GM19324 (cell line): ENCODE measurements around the gene SLC2A4RG.

ENCODE experiments used
- ATAC-seq: cut with Tn5 transposase; IDR thresholded peaks from one replicate; pipeline ENCODE4 v1.9.1; 2021; ENCODE audit warnings: mild to moderate bottlenecking, moderate library complexity; ENCODE audit not compliant: unreplicated experiment, low FRiP score

SLC2A4RG gene

DNA sequence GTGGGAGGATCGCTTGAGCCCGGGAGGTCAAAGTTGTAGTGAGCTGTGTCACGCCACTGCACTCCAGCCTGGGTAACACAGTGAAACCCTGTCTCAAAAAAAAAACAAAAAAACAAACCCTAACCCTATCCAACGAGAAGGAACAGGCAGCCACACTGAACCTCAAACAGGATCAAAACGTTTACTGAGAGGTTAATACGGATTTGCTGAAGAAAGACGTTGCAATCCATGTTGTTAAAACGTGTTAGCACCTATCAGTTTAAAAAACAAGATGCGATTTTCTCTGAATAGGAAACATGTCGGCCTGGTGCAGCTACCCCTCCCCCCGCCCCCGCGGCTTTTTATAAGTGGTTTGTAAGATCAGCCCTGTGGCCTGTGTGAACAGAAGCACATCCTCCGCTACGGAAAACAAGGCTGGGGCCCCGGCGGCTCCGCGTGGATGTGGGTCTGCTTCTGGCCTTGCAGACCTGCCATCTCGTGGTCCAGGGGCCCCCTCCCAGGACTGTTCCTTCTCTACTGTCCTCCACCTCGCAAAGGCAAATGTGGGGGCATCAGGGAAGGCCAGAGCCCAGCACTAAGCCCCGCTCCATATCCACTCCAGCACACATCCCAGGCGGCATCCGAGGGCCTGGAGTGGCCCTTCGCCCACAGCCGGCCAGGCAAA, 11.4 kb downstream of the SLC2A4RG start:
- ATAC-seq: no peak

DNA sequence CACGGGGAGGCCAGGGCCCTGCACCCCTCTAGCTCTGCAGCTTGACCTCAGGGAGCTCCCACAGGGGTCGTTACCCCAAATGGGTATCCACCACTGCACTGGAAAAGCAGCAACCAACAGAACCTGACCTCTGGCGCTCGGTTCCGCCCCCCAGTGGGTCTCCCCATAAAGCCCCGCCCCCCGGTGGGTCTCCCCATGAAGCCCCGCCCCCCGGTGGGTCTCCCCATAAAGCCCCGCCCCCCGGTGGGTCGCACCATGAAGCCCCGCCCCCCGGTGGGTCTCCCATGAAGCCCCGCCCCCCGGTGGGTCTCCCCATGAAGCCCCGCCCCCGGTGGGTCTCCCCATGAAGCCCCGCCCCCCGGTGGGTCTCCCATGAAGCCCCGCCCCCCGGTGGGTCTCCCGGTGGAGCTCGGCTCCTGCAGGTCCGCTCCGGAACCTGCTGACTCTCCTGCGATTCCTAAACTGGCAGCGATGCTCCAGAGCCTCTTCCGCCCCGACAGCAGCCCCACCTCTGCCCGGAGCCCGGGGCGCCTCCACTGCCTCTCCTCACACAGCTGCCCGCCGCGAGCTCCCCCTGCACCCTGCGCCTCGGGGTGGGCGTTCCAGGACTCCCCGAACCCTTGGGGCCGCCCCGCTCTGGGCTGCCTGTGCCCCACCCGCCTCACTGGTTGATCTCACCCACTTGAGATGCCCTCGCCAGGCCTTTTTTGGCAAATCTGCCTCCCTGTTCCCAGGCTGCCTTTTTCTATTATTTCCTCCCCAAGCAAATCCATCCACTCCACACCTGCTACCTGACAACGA, 12.1 kb downstream of the SLC2A4RG start:
- ATAC-seq: no peak

DNA sequence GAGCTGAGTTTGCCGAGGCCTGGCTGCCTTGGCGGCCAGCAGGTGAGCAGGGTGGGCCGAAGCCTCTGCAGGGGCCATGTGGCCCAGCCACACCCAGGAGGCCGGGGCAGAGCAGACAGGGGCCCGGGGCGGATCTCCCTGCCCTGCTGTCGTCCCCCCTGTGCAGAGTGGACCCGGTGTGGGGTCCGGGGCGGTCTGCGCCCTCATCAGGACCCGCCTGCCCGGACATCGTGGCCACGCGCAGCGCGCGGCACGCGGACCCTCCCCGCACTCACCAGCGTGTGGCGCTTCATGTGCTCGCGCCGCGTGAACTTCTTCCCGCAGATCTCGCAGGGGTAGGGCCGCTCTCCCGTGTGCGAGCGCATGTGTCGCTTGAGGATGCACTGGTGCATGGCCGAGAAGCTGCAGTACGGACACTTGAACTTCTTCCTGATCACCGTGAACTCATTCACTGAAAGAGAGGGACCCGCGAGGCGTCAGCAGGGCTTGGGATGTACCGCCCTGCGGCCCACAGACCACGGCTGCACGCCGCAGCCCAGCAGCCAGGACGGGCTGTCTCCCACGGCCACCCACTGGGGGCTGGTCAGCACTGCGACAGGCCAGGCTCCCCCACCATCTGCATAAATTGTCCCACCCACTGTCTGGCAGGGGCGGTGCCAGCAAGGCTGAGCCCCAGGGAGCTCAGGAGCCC, 13.0 kb downstream of the SLC2A4RG start:
- no peak for ATAC-seq

DNA sequence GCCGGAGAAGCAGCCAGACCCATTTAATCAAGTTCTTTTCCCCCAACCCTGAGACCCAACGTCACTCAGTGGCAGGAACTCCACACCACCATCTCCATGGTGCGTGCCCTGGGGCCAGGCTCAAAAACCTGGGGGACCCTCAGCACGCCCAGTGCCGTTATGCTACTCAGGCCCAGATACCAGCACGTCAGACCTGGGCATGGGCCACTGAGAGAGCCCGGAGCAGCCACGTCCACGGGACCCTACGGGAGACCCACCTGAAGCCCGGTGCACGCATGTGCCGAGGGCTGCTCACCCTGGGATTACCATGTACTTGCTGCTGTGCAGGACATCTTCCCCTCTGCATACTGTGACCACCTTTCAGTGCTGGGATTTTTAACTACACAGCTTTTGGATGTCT, 13.8 kb downstream of the SLC2A4RG start:
- ATAC-seq: no peak

DNA sequence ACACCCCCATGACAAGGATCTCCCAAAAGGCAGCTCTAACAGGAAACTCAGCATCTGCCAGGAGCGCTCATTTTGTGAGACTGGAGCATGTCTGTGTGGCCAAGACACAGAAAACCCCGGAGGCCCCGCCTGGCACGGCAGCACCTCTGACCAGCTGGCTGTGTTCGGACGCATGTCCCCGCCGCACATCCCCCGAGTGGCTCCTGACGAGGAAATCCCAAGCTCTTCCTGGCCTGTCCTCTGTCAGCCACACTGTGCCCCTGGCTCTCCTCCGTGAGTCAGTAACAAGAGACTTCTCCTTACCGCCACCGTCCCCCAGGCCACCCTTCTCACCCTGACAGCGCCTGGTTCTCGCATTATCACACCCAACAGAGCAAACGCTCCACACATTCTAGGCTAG, 14.4 kb downstream of the SLC2A4RG start:
- ATAC-seq: no peak

DNA sequence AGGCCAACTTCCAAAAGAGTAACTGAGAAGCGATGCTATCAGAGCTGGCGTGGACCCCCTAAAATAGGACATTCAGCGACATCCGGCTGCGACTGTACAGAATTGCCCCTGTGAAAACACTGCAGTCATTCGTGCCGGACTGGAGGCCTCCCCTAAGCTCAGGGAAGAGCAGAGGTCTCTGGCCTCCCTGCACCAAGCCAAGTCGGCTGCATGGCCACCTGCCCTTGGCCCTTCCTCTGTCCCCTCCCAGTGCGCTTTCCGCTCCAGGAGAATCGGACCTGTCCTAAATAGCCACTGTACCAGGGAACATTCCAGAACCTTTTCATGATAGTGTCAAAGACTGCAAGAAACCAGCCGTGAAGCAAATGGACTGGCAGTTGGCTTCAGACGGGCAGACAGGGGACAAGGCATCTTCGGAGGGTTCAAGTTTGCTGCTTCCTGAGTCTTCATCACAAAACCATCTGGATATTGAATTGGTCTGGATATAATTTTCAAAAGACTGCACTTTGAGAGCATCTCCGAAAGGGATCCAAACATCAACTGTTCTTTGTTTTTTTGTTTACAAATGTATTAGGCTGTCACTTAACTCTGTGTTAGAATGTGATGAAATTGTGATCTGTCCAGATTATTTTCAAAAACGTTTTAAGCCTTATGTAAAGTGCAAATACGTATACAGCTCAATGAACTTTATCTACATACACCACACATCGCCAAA, 16.5 kb downstream of the SLC2A4RG start:
- ATAC-seq: no peak

DNA sequence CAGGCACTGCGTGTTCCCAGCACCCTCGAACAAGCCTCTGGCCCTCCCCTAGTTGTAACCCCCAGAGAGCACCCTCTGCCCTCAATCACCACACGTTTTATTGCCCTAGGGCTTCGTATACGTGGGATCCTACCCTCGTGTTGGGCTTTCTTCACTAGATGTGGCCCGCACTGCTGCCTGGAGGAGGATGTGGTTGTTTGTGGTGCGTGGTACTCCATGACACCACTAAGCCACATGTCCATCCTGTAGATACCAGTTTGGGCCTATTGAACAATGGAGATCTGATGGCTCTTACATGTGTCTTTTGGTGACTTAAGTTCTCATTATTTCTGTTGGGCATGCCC, 17.0 kb downstream of the SLC2A4RG start:
- ATAC-seq: no peak

DNA sequence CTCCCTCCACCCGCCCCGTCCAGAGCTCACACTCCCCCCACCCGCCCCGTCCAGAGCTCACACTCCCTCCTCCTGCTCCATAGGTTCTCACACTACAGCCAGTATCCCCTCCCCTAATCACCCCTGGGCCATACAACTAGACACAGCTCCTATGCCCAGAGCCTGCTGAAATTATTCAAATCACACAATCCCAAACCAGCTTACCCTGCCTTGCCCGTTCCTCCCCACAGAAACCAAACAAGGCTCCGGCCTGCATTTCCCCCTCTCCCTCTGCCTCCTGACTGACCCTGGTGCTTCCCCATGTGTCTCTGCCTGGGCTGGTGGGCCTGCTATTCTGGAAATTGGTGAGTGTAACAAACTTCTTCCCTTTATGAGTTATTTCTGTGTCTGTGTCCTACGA, 18.6 kb downstream of the SLC2A4RG start:
- no peak for ATAC-seq

DNA sequence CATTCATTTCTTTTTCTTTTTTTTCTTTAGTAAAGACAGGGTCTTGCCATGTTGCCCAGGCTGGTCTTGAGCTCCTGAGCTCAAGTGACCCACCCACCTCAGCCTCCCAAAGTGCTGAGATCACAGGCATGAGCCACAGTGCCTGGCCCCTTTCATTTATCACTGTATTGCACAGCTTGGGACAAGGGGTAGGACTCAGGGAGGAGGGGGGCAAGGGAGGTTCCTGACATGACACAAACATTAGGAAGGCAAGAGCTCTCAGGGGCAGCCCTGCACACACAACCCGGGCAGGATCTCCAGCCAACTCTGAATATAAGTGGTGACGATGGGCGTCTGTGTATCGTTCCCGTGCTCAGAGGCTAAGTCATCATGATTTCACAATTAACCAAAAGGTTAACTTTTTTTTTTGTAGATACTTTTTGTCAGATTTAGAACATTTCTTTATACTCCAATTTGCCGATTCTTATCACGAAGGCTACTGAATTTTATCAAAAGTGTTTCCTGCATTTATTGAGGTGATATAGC, 19.9 kb downstream of the SLC2A4RG start:
- no peak for ATAC-seq

DNA sequence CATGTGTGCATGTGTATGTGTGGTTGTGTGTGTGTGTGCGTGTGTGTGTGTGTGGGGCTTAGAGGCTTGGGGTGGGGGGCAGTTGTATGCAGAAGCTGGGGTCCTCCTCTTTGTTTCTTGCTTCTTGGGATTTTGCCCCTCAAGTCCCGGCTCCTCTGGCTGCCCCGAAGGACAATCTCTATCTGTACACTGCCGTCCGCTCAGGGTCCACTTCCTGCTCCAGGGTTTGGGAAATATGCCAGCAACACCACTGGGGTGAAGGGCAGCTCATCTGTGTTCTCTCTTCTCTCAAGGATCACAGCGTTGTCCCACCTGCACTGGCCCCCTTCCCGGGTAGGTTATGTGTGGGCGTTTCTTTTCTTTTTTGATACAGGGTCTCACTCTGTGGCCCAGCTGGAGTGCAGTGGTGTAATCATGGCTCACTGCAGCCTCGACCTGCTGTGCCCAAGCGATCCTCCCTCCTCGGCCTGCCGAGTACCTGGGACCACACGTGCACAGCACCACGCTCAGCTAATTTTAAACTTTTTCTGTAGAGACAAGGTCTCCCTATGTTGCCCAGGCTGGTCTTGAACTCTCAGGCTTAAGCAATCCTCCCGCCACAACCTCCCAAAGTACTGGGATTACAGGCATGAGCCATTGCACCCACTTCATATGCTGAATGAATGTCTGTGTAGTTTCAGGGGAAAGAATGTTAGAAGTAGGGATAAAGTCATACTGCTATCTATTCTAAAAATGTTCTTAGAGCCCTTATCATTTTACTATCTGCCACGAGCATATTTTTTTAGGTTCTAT, 25.7 kb downstream of the SLC2A4RG start:
- ATAC-seq: no peak

DNA sequence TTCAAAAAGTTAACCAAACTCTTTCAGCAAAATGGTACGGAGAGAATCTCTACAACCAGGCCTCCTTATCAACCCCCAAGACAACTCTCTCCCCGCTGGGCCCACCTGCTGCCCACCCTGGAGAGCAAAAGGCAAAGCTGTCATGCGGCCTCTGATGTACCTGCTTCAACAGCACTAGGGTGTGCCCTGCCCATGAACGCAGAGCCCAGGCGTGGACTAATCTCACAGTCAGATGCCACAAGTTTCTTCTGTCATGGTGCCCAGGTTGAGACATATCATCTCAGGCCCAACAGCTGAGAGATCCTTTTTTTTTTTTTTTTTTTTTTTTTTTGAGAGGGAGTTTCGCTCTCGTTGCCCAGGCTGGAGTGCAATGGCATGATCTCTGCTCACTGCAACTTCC, 26.3 kb downstream of the SLC2A4RG start:
- no peak for ATAC-seq

DNA sequence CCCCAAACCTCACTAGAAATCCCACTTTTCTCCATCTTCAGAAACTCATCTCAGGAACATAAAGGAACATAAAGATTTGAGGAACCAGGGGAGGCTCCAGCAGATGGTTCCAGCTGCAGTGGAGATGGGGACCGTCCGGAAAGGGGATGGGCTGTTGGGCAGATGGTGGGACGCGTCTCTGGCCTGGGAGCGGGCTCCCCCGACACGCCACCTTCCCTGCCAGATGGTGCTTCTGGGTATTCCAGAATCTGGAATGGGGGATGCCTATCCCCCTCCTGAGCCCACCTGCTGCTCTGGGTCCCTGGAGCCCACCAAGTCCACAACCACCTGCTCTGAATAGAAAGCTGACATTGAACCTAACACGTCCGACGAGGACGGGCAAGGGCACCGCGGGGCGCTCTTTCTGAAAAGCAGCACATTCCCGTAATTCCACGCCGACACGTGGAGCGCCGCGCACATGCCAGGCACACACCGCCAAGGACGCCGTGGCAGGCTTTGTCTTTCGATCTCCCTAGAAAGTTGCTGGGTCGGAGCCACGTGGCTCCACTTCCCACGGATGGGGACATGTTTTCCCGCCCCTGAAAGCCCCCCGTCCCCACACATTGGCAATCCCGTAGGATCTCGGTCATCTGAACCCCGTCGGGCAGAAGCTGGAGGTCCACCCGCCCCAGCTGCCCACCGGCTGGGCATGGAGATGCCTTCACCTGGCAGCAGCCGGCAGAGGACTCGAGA, 27.3 kb downstream of the SLC2A4RG start:
- no peak for ATAC-seq

DNA sequence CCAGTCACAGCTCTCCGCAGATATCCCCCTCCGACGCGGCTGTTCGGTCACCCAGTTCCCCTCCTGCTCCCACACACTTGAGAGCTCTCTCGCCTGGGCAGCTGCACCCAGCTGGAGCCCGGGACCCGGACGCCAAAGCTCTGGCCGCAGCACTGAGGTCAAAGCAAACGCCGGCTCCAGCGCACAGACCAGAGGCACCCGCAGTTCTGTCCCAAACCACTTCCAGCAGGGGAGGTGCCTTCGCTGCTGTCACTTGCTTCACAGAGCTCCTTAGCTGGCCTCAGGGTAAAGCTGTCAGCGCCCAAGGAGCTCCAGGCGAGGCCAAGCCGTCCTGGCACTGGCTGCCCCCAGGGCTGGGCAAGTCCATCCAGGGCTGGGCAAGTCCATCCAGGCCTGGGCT, 27.9 kb downstream of the SLC2A4RG start:
- ATAC-seq: no peak

DNA sequence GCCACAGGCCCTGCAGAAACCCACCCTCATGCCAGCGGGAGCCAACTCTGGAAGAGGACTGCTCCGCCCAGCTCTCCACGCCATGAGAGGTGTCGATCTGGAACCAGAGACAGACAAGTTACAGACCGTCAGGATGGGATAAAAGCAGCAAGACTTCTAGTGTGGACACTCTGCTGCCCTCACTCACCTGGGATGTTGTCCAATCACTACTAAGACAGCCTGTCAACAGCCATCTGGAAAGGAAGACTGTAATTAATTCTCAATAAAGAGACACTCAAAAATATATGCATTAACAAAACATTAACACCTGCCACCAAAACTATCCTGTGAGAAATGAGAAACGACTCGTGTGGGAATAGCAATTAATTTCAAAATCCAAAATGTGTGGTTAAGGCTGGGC, 28.3 kb downstream of the SLC2A4RG start:
- no peak for ATAC-seq

DNA sequence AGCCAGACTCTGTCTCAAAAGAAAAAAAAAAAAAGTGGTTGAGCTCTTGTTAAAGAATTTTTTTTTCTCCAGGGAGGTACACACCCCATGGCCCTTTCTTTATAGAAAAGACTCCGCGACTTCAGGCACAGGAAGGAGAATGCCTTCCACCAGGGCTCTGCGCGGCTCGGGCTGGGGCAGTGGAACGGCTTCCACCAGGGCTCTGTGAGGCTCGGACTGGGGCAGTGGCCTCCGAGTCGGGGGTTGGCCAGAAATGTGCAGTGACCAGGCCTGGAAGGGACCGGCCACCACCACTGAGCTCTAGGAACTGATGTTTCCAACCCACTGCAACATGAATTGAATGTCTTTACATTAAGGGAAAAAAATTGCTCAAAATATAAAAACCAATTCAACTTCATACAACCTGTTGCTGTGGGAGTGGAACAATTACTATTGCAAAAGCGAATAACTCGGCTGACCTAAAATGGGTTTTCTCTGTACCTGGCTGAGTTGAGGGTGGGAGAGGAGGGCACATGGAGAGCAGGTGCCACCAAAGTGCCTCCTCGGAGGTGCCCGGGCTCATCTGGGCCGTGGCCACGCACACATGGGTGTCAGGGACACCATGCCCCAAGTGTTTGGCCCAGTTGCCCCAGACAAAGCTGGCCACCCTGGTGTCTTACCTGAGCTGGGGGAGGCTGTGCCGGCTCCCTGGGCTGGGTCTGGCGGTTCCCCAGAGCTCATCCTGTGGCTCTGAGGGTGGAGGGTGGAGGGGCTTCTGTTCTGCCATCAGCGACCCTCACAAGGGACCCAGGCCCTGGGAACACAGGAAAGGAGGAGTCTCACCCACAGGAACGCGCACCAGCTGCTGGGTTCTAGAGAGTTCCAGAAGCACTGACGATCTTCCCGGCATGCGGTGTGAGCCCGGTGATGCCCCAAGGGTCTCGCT, 29.3 kb downstream of the SLC2A4RG start:
- ATAC-seq: no peak

DNA sequence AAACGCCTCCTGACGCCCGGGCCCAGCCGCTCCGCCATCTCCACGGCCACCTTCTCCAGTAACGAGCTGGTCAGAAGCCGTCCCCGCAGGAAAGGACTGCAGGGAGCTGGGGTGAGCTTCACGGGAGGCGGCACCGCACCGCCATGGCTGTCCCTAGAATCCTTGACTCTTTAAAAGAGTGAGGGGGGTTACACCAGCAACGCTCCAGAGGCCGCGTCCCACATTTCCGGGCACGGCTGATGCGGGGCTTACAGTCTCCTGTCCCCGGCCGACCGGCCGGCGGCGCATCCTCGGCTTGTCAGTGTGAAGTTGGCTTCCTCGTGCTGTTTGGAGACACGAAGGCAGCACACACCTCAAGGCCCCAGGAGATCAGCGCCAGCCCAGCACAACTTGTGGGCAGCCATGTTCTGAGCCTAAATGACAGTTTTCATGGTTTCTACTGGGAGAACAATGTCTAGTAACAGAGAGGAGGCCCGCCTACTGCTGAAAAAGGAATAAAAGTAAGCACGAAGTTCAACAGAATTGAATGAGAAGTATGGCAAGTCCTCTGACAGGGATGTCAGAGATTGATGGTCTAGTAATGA, 30.4 kb downstream of the SLC2A4RG start:
- no peak for ATAC-seq

DNA sequence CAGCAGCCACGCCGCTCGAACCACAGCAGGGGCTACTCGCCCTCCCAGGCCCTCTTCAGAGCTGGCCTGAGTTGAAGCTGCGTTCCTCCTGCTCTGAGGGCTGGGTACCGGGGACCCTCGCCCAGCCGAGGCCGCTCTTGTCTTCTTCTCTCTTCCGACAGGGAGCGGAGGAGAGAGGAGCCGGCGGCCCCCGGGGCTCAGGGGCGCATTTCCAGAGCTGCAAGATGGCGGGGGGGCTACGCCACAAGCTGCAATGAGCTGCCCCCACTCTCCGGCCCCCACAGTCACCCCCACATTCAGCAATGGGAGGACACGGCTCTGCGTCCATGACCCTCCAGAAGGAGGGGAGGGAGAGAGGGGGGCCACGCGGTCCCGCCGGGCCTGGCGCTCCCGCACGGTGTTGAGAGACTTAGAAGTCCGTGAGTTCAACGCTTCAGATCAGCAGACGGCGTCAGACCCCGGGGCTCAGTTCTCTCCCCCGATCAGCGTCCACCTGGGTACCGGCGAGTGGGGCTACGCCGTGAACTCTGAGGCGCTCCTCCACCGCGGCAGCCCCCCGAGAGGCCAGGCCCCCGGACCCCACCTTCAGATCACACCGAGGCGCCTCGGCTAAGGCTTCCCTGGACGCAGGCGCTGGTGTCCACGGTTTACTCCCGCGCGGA, 31.6 kb downstream of the SLC2A4RG start:
- ATAC-seq: no peak
